ENCODE data around the gene CMKLR1.

Gene CMKLR1

GRCh38 chr12:108333898-108334699 lies 5.0 kb downstream of the CMKLR1 start:
- no peak for DNase-seq

GRCh38 chr12:108332791-108333382 lies 6.2 kb downstream of the CMKLR1 start:
- no peak for DNase-seq

GRCh38 chr12:108328420-108328819 lies 10.7 kb downstream of the CMKLR1 start:
- no peak for DNase-seq

- DNase-seq = no peak
Measured at GRCh38 chr12:108327621-108328344, 11.3 kb downstream of the CMKLR1 start.

GRCh38 chr12:108326254-108326750 lies 12.8 kb downstream of the CMKLR1 start:
- DNase-seq = no peak

- DNase-seq = no peak
Measured at GRCh38 chr12:108325549-108325948, 13.6 kb downstream of the CMKLR1 start.

GRCh38 chr12:108325018-108325358 lies 14.1 kb downstream of the CMKLR1 start:
- DNase-seq = no peak

GRCh38 chr12:108324351-108325017 lies 14.6 kb downstream of the CMKLR1 start:
- DNase-seq = no peak

- DNase-seq = no peak
Measured at GRCh38 chr12:108323581-108323980, 15.5 kb downstream of the CMKLR1 start.

GRCh38 chr12:108322998-108323397 lies 16.1 kb downstream of the CMKLR1 start:
- no peak for DNase-seq

GRCh38 chr12:108321688-108322087 lies 17.4 kb downstream of the CMKLR1 start:
- DNase-seq = no peak

- DNase-seq = no peak
Measured at GRCh38 chr12:108320507-108321293, 18.4 kb downstream of the CMKLR1 start.

- DNase-seq = no peak
Measured at GRCh38 chr12:108319277-108320234, 19.6 kb downstream of the CMKLR1 start.

GRCh38 chr12:108318472-108319275 lies 20.4 kb downstream of the CMKLR1 start:
- no peak for DNase-seq

GRCh38 chr12:108317308-108318234 lies 21.5 kb downstream of the CMKLR1 start:
- DNase-seq = no peak

- no peak for DNase-seq
Measured at GRCh38 chr12:108316176-108317086, 22.7 kb downstream of the CMKLR1 start.

GRCh38 chr12:108315486-108316105 lies 23.5 kb downstream of the CMKLR1 start:
- DNase-seq = no peak
